Central memory CD4-positive, alpha-beta T cell (primary cell): ENCODE measurements around the gene ZNF653.

Source experiments
- DNase-seq: peaks from one replicate; pipeline ENCODE4 v3.0.0; 2022

Gene ZNF653

DNA sequence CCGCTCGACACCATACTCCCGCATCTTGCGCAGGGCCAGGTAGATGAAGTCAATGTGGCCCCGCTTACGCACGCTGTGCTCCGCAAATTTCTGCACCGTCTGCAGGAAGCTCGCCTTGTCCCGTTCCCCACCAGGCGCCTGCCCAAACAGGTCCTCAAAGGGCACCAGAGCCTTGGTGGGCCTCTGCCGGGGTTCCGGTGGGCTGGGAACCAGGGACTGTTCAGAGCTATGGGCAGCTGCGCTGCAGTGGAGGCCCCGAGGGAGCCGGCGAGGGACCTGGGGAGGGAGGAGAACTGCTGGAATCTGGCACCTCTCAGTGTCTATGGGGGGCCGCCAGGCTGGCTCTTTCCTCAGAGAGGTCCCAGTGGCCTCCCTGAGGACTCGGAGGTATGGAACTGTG lies 8.3 kb upstream of the ZNF653 start:
- DNase-seq = no peak

DNA sequence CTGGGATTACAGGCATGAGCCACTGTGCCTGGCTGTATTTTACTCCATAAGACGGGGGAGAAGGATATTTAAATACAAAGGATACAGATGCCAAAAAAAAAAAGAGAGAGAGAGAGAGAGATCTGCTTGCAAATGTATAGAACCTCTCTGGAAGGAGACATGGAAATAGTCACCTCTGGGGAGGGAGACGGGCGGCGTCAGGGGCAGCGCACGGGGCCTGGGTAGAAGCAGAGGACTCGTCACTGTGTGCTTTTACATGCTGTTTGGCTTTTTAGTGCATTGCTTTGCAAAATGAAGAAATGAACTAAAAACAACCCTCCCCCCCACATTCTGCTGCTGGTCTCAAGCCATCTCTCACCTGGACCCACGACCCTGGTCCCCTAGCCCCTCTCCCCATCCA lies 4.8 kb upstream of the ZNF653 start:
- DNase-seq = no peak

DNA sequence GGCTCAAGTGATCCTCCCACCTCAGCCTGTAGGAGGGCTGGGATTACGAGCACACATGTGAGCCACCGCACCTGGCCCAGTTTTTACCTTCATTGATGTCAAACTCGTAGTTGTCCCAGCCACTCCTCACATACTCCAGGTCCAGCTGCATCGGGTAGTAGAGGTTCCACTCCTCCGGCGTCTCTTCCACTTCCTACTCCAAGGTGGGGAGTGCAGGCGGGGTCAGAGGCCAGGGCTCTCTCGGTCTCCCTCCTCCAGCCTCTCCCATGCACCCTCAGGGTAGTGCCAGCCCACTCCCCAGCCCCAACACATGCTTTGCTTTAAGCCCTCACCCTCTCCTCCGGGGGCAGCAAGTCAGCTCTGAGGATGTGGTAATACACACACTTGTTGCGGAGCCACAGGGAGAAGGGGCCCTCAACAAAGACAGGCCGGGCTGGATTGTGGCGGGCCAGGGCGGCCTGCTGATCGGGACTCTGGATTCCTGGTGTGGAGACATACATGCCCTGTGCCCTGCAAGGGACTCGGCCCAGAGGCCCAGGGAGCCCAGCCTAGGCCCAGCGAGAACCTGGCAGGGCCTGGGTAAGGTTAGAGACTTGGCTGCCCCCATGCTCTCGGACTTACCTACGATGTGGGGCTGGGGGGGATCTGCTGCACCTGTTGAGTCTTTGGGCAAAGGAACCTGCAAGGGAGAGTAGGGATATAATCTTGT lies 1.9 kb upstream of the ZNF653 start:
- no peak for DNase-seq

DNA sequence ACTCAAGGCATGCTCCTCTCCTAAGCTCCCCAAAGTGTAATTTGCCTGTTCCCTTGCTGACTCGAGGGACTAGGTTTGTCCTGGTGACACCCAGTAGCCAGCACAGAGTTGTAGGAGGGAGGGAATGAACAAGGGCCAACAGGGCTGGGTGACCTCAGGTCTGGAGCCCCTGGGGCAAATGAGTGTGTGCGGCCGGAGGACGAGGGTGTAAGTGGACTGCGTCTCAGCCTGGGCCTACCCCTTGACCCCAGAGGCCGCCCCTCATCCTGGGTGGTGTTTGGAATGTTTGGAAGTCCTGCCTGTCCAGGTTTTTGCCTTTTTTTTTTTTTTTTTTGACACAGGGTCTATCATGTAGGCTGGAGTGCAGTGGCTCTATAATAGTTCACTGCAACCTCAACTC lies 1.3 kb upstream of the ZNF653 start:
- DNase-seq = no peak

DNA sequence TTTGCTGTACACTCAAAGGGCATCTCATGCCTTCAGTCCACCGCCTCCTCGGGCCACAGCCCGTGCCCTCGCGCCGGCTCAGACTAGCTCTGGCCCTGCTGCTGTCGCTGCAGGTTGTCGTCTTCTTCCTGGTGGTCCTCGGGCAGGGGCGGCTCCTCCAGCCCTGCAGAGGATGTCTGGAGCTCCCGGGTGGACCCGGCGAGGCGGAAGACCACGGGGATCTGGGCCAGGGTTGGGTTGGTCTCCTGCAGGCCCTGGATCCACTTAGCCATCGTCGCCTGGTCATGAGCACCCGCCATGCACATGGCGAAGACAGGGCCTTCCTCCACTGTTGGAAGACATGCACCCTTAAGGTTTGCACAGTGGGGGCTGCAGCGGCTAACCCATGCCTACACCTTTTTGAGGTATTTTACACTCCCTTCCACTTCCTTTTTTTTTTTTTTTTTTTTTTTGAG lies 489 bp upstream of the ZNF653 start:
- DNase-seq = no peak

DNA sequence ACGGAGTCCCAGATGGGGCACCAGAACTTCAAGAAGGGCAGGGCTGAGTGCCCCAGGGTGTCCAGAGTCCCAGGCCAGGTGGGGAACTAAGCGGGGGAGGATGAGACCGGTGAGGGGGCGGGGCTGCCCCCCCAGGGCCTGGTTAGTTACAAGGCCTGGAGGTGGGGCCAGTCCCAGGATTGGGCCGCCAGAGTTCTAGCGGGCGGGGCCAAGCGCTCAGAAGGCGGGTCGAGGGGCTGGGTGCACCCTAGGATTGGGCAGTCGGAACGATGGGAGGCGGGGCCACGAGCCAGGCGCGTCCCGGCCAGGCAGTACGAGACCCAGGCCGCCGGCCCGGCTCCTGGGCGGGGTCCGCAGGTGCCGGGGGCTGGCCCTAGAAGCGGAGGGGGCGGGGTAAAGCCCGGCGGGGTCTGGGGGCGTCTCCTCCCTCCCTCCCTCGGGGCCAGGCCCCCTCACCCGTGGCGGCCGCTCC lies 571 bp downstream of the ZNF653 start:
- peak; percentile 94 for DNase-seq

DNA sequence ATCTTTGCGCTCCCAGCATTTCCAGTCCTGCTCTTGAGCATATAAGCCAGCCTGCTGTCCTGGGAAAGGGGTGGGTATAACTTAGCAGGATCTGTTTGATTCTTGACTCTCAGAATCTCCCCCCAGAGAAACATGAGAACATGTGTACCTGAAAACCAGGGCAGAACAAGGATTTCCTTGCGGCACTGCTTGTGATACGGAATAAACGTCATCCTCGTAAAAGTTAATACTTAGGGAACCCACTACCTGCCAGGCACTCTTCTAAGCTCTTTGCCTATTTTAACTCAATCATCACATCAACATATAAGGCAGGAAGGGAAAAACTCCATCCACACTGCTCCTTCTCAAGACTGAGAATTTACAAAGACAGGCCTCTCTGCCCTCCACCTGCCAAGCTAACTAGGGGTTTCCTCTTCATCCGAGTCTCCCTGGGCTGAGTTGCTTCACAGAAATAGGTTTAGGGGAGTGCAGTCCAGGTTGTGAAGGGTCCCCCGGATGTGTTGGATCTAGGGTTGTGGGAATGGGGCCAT lies 1.1 kb downstream of the ZNF653 start:
- DNase-seq = no peak

DNA sequence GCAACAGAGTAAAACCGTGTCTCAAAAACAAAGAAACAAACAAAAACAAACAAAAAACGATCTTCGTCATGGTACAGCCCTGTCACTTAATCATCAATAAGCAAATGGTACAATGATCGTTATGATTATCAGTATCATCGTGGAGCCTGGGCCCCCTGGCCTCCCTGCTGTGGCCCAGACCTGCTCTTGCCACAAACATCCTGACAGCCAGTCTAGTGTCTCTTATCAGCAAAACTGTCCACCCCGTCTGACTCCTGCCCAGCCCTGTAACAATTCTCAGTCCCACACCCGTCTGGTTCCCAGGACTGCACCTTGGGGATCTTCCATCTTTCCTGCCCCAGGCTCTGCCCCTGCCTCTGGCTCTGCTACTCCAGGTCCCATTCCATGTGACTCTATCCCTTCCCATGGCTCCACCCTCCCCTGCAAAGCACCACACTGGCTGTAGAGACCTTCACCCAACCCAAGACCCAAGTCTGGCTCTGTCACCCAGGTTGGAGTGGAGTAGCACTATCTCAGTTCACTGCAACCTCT lies 5.7 kb downstream of the ZNF653 start:
- no peak for DNase-seq

DNA sequence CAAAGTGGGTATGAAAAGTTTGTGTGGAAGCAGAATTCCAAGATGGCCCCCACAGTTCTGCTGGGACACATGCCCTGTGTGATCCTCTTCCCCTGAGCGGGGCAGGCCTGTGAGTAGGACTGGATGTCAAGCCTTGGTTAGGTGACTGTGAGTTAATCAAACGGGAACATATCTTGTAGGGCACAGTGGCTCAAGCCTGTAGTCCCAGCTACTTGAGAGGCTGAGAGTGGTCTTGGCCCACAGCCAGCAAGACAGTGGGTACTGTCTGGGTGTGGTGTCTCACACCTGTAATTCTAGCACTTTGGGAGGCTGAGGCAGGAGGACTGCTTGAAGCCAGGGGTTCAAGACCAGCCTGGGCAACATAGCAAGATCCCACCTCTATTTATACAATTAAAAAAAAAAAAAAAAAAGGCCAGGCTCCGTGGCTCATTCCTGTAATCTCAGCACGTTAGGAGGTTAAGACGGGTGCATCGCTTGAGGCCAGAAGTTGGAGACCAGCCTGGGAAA lies 6.4 kb downstream of the ZNF653 start:
- no peak for DNase-seq

DNA sequence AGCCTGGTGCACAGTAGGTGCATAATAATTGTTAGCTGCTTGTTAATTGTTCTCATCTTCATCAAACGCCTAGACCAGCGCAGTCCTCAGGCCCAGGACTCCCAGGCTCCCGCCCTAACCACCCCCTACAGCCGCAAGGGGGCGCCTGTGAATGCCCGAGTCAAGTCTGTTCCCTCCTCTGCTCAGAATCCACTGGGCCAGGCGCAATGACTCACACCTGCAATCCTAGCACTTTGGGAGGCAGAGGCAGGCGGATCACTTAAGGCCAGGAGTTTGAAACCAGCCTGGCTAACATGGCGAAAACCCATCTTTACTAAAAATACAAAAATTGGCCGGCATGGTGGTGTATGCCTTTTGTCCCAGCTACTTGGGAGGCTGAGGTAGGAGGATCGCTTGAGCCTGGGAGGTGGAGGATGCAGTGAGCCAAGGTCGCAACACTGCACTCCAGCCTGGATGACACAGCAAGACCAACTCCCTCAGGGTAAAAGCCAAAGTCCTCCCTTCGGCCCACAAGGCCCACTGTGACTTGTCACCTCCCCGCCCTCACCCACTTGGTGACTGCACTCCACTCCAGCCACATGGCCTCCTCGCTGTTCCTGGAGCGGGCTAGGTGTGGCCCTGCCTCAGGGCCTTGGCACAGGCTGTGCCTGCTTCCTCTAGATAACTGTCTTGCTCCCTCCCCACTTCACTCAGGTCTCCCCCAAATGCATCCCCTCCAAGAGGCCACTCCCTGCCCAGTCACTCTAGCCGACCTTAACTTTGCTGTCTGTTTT lies 9.1 kb downstream of the ZNF653 start:
- peak; percentile 33 for DNase-seq

DNA sequence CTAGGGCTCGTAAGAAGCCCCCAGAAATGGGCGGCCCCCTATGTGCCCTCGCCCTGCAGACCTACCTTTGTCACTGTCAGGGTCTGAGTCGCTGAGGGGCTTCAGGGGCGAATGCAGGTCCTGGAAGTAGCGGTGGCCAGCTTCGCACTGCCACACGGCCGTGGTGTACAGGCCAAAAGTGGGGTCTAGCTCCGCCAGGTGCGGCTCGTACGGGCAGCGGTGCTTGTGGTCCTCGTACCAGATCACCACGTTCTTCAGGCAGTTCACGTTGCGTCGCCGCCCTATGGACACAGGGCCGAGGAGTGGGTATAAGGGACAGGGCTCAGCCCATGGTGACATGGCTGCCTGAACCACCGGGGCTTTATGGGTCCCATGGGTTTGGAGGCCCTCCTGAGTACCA lies 9.8 kb downstream of the ZNF653 start:
- no peak for DNase-seq

DNA sequence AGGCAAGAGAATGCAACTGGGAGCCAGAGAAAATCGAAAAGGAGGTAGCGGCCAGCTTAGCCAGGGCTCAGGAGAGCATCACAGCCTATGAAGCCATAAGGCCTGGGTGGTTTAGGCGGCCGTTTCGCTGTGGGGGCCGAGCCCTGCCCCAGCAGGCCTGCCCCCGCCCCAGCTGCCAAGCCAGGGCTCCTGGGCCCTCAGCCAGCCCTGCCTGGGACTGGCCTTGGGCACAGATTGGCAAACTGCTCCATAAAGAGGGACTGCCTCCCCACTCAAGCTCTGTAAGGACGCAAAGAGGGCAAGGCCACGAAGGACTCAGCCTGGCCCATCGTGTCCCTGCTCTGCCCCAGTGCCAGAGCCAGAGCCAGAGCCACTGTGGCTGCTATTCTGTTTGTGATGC lies 10.2 kb downstream of the ZNF653 start:
- DNase-seq = no peak

DNA sequence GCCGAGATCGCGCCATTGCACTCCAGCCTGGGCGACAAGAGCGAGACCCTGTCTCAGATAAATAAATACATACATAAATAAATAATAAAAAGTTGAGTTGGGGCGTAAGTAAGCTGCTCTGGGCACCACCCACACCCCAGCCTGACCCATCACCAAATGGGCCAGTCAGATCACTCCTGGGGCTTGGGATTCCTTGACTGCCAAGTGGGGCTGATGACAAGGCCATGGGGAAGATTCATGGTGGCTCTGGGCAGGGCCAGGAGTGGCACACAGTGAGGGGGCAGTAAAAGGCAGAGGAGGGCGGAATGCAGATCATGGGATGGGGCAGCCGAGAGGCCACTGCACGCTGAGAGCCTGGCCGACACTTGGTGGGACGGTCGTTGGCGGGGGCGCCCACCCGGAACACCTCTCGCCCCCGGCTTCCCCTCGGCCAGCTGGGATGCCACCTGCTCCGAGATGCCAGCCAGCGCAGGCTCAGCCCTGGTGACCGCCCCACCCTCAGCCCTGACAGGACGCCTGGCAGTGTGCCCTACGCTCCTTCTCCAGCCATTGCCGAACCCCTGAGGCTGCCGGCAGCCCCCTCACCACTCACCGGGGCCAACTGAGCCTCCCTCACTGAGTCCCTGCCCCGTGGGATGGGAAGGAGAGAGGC lies 10.9 kb downstream of the ZNF653 start:
- no peak for DNase-seq

DNA sequence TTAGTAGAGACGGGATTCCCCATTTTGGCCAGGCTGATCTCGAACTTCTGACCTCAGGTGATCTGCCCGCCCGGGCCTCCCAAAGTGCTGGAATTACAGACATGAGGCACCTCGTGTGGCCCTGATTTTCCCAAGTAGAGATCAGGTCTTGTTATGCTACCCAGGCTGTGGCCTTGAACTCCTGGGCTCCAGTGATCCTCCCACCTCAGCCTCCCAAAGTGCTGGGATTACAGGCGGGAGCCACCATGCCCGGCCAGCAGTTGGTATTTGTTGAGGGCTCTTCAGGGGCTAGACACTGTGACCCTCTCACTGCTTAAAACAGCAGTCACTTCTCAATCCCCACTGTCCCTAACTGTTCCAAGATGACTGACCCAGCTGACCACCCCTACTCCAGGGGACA lies 16.3 kb downstream of the ZNF653 start:
- no peak for DNase-seq

DNA sequence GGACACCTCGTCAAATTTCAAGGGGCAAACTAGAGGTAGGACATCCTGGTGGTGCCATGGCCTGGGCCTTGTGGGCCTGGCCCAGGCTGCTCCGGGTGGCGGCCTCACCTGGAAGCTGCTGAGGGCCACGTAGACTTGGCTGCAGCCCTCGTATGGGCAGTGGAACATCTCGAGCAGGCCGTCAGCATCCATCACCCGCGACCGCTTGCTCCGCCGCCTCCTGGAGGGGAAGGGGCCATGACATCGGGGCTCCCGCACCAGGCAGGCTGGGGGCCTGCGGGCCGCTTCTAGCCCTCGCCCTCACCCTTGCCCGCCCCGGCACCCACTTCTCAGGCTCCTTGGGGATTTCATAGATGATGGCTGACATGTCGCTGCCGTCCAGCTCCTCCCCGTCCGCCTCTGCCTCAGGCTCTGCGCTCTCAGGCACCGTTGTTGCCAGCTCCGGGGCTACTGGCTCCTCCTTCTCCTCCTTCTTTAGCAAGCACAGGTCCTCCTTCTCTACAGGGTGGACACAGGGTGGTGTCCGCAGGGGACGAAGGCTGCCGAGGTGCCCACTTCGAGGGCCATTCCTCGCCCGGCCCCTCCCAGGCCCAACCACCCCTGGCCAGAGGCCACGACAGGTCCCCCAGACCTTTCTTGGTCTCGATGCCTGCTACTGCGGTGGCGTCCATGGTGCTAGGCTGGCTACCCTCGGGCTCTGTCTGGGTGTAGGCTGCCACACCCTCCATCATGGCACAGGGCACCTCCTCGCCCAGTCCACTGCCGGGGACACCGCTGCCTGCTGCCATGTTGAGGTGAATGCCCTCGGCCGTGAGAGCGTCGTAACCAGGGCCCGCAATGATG lies 18.8 kb downstream of the ZNF653 start:
- no peak for DNase-seq

DNA sequence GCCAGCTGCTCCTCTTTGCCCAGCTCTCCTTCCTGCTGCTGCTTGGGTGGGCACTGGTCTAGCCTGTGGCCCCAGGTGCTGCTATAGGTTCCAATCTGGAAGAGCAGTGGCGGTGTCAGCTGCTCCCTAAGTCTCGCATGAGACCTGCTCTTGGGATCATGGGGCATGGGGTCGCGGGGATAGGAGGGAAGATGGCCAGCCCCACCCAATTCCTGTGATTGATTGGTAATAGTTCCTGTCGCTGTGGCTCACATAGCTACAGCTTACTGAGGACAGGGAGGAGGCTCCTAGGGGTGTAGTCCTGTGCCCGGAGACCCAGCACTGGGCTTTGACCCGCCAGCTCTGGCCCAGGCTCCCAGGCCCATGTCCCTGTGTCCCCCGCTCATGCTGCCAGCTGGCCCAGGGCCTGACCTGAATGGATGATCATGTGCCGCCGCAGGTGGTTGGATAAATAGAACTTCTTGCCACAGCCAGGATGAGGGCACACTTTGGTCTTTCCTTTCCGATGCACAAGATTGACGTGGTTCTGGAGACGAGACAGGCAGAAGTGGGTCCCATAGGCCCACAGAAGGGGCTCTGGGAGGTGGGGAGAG lies 20.3 kb downstream of the ZNF653 start:
- DNase-seq = no peak

DNA sequence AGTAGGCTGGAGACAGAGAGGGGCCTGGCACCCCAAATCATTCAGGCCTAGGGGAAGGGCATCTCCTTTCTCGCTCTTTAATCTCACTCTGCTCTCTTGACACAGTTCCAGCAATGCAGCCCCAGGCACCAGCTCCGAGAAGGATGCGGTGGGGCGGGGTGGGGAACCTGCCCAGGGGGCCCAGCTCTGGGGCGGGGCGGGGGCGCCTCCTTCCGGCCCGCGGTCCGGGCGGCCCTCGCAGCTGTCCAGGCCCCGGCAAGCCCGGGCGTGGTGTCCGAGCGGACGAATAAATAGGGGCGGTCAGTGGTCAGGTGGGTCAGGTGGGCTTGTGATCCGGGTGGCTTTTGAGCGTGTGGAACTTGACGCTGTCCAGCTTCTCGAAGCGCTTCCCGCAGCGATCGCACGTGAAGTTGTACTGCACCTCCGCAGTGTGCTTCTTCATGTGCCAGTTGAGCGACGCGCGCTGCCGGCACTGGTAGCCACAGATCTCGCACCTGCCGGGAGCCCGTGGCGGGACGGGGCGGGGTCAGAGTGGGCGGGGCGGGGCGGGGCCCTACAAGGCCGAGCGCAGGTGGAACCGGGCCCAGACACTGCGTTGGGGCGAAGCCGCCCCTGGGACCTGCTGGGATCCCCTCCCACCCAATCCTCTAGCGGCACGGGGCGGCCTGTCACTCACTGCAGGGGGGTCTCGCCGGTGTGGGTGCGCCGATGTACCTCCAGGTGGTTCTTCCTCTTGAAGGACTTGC lies 22.1 kb downstream of the ZNF653 start:
- no peak for DNase-seq

DNA sequence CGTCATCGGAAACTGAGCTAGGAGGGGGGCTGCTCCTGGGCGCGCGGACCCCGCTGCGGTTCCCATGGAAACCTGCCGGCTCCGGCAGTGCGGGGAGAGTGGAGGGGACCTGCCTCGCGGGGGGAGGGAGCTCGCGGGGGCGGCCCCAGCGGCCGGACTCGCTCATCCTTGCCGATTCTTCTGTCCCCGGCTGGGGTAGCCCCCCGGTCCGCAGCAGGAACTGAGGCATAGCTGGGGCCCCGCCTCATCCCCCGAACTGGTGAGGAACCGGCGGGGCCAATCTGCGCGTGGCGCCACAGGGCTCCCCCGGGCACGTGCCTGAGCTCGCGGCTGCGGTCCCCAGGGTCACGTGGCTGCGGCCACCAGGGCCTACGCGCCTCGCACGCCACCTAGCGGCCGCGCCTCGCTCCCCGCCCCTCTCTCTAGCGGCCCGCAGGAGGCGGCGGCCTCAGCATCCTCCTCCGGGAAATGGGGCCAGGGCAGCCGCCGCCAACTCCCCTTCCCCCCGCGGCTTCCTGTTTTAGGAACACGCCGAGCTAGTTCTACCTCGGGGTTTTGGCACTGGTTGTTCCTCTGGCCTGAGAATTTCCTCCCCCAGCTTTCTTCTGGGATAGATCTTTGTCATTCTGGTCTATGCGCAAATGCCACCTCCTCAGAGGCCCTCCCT lies 23.1 kb downstream of the ZNF653 start:
- peak; percentile 82 for DNase-seq

DNA sequence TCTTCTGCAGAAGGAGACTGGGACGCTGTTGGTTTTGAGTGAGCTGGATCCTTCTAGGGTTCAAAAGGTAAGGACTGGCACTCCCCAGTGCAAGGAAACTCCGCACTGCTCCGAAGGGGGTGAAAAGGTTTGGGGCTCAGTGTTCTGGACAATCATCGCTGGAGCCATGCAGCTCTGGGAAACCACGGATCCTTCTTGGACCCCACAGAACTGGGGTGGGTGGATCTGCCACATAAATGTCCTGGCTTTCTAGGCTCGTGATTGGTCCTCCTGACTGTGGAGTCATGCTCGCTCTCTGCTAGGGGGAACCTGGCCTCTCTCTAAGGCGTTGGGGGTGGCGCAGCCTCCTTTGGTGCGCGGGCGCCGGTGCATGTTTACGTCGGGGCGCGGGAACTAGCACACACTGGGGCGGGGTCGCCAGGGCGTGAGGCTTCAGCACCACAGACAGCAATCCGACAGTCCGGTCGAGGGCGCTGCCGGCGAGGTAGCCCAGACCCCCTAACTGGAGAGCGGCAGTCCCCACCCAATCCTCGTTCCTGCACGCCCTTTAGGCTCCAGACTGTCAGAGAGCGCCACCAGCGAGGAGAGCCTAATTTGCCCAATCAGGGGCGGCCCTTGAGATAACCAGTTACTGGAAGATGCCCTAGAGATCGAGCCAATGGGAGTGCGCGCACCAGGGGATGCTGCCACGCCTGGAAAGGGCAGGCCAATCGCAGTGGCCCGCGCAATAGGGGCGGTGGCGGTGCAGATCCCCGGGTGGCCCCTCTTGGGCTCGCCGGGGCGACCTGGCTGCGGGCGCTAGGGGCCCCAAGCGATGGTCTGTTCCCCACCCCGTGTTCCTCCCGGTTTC lies 23.9 kb downstream of the ZNF653 start:
- peak; percentile 56 for DNase-seq
